ENCODE measurements around the gene TSHZ1.
"Not testable (repeated sequence)": the region's sequence is repeated elsewhere in the genome, so short reads cannot be mapped to it uniquely, and the experiment has no call there.

The TSHZ1 gene

DNA sequence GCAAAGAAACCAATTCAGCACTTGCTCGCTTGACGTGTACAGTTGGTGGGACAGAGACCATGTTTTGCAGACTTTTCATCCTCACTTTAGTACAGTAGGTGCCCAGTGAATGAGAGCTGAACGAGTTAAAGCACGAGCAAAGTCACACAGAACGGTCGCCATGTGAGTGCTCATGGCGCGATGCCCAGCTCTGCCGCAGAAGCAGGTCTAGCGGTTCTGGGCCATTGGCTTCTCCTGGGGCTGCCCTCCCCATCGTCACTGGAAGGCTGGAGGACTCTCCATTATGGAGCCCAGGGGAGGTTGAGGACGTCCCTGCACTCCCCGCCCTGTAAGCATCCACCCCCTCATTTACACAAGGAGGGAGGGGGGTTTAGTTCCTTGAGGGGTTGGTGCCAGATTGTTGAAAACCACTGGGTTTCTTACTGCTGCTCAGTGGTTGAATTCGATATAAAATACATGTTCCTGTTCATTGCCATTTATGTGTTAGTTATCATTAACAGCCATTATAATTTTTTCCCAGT, 26.6 kb upstream of the TSHZ1 start:
- DNase-seq (ENCODE audit: low read depth) = no peak

DNA sequence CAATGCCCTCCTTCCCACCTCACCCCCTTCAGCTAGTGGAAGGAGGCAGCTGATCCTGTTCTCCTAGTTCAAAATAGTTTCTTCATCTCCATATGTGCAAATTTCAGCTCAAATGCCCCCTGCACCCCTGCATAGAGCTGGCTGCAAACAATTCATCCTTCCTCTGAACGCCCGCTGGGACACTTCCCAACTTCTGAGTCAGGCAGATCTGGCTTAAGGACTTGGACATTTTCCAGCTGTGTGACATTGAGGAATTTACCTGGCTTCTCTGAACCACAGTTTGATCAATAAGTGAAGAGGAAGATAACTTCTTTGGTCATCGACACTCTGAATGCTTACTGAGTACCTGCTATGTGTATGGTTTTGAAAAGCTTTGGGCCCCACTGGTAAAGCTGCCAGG, 25.1 kb upstream of the TSHZ1 start:
- no peak for DNase-seq (ENCODE audit: low read depth)

DNA sequence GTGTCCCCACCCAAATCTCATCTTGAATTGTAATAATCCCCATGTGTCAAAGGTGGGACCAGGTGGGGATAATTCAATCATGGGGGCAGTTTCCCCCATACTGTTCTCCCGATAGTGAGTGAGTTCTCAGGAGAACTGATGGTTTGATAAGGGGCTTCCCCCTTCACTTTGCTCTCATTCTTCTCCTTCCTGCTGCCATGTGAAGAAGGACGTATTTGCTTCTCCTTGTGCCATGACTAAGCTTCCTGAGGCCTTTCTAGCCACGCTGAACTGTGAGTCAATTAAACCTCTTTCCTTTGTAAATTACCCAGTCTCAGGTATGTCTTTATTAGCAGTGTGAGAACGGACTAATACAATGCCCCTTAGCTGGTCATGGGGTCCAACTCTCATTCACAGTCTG, 22.9 kb upstream of the TSHZ1 start:
- DNase-seq (ENCODE audit: low read depth) = not testable (repeated sequence)

DNA sequence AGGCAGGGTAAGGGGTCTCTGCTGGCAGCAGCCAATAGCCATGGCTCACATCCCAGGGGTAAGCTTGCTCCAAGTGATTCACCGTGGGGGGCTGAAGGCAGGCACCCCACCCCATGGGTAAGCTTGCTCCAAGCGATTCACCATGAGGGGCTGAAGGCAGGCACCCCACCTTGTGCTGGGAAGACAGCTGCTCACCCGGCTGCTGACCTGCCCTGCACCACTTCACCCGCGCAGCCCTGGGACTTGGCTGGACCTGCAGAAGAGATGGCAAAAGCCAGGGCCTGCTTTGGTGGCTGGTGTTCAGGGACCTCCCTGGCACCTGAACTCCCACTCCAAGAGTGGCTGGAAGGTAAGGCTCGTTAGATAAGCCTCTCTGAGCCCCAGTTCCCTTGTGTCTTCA, 20.9 kb upstream of the TSHZ1 start:
- DNase-seq (ENCODE audit: low read depth) = no peak

DNA sequence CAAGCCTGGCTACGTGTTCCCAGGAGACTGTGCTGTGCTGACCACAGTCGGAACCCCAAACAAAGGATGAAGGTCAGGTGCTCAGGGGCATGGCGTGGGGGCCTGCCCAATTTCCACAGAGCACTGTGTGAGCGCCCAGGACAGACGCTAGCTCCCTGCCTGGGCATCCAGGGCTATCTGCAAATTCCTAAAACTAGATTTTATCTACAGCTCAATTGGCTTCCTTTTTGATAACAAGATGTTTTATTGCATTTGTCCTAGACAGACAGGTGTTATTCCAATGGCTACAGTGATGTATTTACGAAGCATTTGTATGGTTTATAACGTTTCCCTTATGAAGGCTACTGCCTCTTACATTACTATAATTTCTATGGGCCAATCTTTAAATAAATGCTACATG, 17.7 kb upstream of the TSHZ1 start:
- DNase-seq (ENCODE audit: low read depth) = no peak

DNA sequence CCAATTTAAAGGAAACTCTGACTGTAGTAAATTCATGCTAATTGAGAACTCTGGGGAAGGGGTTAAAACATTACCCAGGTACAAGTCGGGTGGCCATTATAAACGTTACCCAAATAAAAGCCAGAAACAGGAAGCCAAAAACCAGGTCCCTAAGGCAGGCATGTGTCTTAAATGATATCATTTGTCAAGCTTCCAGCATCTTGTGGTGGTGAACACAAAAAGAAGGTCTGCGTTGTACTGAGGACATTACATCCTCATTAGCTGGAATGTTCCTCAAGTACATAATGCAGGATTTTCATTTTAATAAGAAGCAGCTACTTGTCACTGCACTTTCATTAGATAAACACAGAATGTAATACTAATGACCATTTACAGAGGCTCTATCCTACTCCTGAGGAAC, 12.6 kb upstream of the TSHZ1 start:
- no peak for DNase-seq (ENCODE audit: low read depth)

DNA sequence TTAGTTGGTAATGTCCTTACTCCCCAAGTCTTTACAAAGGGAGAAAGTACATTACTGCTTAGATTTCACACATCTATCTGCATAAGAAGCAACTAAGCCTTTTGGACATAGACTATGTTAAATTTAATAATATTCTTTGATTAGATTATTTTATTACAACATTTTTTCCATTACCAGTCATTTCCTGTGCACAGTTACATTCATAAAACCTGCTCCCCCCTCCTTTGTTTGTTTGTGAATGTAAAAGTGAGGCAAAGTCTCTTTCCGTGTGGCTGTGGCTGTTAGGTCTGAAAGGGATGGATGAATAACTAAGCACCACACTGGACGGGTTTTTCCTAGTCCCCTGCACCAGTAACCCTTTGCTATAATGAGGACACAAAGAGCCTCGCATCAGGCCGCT, 11.3 kb upstream of the TSHZ1 start:
- DNase-seq (ENCODE audit: low read depth) = no peak

DNA sequence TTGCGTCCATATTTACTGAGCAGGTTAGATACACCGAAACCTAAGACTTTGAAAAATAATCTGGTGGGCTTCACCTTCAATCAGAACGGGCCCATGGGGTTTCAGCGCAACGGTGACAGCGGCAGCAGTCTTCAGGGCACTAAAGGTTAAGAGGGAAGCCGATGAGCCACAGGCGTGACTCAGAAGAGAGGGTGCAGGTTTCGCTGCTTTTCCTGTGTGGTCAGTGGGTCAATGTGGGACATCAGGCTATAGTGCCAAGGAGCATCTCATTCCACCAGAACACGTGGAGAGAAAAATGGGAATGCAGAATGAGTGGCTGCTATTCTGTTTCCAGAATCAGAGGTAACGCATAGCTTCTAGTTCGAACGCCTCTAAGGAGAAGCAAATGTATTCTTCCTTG, 10.5 kb upstream of the TSHZ1 start:
- DNase-seq (ENCODE audit: low read depth) = no peak

DNA sequence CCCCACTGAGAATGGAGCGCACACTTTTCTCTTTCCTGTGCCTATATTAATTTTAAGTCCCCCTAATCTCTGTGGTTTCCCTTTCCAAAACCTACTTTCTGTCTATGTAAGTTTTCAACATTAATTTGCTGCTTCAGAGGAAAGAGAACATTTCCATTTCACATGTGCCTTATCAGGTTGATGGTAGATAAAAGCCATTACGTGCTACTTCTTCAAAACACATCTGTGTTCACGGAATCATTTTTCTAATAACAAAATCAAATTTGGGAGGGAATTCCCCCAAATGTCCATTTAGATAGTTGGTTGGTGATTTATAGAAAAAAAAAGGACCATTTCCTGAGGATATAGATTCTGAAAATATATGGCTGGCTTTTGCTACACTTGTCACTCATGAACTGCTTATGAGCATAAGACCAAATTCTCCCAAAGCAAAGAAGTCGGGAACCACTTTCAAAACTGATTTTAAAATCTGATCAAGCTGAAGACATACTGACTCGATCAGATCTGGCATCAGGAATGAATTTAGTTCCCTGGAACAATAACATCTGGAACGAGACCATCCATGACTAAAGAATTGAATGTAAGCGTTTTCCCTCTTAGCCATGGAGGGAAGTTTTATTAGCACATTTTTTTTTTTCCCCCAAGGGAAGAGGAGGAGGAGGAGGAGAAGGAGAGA, 9.9 kb upstream of the TSHZ1 start:
- DNase-seq (ENCODE audit: low read depth) = no peak

DNA sequence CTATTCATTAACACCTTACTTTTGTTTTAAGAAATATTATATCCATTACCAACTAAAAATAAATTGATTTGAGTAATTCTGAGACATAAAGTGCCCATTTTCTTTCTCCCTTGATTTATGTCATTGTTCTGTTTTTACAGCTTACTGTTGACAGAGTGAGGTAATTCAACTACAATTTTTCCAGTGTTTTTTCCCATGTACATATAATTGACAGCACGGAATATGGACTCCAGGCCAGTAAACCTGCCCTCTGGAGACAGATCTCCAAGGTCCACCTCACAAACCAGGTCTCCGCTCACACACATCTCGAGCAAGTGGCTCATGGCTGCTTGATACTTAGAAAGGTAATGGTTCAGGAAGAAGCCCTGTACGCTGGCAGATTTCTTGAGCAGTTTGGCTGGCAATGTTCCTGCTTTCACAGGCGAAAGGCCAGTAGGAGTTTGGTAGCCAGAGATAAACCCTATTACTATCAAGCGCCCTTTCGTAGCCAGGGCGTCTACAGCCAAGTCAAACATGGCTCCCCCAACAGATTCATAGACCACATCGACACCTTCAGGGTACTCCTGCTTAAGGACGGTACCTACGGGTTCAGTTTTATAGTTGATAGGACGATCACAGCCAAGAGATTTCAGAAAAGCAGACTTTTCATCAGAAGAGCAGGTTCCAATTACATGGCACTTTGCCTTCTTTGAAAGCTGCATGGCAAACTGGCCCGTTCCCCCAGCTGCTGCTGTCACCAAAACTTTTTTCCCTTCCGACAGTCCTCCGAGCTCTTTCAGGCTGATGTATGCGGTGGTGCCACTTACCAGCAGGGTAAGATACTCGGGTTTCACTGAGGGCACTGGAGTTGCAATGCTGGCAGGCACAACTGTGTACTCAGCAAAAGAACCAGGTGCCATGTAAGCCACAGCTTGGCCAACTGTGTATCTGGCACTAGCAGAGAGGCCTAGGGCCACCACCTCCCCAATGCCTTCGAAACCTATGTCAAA, 9.0 kb upstream of the TSHZ1 start:
- DNase-seq (ENCODE audit: low read depth) = no peak

DNA sequence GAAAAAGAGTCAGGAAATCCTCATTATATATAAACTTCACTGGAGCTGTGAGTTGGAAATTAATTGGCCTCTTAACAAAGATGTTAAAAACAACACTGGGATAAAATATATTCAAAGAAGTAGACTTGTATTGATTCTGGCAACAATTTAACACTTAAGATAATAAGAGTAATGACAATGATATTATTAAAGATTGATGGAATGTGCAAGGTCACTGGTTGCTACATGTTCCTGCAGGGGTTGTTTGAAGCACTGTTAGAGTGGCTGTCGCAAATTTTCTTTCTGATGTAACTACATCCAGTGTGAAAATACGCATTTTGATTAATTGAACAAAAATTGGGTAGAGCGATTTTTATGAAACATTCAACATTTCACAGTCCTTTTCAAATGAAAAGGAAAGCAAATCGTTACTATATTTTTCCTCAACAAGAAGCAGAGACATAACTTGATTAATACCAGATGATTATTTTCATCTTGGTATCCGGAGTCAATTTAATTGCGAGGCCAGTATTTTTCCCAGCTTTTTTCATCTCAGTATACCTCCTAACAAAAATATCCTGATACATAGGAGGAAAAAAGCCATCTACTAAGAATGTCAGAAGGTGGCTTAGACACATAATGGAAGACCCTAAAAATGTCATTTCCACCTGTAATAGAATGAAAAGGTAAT, 7.8 kb upstream of the TSHZ1 start:
- DNase-seq (ENCODE audit: low read depth) = no peak

DNA sequence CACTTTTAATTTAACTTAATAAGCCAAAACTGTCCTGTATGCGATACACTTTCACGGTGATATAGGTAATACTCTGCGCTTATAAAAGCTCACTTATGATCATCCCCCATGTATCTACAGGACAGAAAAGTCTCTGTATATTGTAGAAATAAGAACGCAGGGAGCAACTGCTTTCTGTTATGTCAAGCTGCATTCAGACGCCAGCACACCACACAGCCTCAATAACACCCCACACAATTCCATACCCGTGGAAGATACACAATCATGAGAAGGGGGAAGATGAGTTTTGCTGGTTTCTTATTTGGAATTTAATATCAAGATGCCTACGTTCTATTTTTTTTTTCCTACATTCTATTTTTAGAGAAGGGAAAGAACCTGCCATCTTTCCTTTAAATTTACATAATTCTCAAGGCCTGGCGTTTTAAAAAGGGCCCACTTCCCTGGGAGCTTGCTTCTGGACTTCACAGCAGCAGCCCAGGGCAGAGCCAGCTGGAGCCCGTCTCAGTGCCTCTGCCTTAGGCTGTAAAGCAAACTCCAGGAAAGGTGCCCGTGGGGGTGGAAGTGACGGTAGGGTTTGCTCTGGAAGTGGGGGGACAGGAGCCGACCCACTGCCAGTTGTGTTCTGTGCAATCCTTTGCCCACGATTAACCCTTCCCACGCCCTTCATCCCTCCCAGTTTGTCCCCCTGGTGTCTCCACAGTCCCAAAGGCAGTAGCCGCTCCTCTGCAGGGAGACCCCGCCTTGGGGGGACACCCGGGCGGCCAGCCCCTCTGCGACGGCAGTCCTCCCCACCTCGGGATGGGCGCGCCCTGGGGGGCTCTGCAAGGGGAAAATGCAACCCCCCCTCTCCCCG, 7.0 kb upstream of the TSHZ1 start:
- DNase-seq (ENCODE audit: low read depth) = no peak

DNA sequence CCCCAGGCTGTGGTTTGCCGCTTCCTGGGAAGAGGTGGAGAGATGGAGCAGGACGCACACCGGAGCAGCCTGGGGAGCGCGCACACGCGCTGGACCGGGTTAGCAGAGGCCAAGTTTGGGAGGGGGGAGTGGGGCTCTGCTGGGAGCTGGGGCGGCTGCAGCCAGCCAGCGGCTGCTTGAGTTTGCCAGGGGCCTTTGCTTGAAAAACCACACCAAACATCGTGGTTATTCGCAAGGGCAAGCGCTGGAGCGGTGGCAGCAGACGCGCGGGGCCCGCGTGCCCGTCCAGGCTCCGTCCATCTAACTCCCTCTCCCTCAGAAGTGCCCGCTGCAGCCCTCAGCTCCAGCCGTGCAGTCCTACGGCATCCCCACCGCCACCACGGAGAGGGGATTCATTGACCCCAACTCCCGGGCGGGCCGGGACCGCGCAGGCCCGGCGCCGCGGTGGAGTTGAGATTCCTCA, 6.3 kb upstream of the TSHZ1 start:
- DNase-seq (ENCODE audit: low read depth) = no peak

DNA sequence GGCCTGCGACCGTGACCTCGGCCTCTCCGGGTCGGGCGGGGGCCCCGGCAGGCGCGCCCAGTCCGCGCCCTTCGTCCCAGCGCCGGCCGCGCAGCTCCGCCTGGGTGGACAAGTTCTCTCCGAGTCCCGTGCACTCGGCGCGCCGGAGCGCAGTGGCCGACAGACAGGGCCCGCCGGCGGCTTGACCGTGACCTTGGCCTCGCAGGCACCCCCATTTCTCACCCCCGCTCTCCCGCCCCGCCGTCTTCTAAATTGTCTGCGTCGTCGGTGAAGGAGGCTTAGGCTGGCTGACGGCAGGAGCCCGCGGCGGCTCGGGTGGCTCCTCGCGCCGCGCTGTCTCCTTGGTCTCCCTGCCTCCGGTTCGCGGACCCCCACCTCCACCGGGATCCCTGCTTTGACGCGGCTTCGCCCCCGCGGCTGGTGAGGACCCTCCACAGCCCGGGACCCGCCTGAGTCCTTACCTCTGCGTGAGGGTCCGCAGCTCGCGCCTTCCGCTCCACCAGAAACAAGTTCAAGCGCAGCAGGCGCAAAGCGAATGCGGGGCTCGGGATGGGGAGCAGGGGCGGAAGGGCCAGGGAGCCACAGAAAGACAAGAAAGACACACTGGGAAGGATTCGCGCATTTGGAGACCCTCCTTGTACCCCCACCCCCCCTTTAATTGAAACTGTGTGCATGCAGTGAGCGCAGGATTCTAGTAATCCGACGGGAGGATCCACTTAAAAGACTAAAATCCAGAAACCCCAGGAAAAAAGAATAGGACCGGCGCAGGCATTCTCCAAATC, 5.7 kb upstream of the TSHZ1 start:
- no peak for DNase-seq (ENCODE audit: low read depth)

DNA sequence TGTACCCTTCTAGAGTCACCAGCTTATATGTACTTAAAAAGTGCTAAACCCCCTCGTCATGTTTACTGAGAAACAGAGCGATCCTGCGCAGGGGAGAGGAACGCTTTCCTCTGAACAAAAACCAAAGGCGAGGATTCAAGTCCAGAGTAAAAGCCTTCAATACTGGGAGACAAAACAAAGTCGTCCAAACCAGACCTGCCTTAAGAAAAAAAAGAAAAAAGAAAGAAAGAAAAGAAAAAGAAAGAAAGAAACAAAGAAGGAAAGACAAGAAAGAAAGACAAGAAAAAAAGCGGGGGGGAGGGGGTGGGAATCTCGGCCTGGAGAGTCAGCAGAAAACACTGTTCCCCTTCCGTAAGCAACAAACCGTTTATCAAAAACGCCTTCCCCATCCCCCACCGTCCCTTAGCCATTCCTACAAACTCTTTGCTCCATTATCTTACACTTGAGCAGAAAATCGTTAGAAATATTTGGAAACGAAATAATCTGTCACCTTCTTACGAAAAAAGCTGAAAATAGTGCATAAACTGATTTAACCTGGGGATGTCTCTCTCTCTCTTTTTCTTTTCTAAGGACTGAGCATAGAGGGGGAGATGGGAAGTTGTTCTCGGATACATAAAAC, 5.0 kb upstream of the TSHZ1 start:
- no peak for DNase-seq (ENCODE audit: low read depth)

DNA sequence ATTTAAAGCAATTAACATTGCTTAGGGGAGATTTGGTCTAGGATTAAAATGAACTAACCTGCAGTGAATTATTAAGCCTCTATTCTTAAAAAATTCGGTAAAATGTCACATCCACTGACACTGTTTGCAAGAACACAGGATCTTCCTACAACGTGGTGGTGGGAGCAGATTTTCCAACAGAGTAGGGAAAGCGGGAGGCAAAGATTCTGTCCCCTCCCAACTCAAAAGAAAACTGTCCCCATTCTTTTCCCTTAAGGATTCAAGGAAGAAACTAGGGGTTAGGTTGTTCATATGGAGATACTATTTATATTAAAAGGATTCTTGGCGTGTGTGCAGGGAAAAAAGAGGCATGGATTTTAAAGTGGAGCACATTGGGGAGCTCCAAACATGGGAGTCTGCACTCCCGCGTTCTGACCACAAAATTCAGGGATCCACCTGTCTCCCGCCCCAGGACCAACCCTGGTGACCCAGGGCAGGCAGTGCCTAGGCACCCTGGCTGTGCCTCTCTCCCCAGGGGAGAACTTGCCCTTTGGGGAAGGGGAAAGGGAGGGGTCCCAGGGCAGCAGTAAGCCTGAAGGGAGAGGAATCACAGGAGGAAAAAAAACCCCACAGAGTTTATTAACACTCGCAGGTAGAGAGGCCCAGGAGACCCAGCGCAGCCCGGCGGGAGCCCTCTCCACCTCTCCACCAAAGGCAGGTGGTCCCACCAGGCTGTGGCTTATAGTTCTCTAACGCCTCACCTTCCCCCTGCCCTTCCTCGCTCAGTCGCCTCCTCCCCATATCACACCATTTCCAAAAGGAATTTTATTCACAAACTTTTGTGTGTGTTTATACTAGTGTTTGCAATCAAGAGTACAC, 3.9 kb upstream of the TSHZ1 start:
- DNase-seq (ENCODE audit: low read depth) = no peak

DNA sequence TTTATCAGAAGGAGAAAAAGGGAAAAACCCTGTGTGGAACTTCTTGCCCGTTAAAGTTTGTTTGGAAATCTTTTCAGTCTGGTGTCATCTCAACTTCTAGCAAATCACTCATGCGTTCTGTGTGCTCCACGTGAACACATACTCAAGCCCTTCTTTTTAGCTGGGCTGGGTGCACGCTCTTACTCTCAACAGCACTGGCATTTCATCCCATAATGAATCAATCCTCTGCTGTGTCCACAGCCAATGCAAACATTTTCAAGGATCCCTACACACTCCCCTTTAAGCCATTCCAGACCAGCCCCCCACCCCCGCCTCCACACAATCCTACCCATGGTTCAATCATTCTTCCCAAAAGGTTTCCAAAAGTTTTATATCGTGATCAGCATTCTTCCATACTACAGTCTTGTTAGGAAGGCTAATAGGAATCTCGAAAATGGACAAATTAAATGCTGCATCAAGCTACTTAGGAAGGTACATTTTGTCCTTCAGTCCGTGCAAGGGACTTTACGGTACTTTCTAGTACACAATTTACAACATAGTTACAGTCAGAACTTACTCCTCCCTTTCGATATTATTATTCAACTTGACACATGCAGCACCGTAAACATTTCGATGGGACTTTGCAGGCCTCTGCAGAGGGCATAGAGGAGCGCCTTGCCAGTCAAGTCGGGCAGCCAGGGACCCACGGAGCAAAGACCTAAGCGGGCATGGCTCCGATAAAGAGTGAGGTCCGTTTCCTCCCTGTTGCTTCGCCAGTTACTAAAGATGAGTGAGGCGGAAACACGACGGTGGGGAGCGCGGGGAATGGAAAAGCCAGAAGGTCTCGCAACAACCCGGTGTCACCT, 3.1 kb upstream of the TSHZ1 start:
- DNase-seq (ENCODE audit: low read depth) = no peak

DNA sequence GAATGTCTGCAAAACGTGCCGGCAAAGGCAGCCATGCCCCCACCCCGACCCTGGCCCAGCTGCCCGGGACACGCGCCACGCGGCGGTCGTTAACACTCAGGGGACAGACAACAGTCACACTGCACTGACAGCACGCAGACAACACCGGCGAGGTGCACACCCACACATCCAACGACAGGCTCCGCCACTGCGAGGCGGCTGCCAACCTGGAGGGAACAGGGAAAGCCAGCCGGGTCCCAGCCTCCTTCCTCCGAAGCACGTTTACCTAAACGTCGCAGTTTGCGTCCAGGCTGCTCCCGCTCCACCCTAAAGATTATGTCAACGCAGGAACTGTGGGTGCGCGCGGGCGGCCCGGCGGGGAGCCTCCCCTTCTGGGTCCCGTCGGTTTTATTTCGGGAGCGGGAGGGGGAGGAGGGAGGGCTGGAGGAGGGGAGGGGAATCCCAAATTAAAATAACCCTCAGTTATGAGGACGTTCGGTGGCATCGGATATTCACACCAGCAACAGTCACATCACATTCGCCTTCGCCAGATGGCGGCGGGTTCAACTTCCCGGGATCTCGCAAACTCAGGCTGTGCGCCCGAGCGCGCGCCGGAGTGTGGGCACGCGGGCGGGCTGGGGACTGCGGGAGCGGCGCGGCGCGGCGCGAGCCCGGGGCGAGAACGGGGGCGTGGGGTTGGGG, 2.3 kb upstream of the TSHZ1 start:
- peak; percentile 19 for DNase-seq (ENCODE audit: low read depth)
